HepG2 (cell line): ENCODE data around the gene TMEM187. TPM values are rescaled to one million over a fixed set of nuclear protein-coding genes. Genes with fewer than 3 reads are reported as not detected.

Experiments used
- ATAC-seq: fragments of 200-7000 bp; cut with Tn5 transposase; 3 replicates; pipeline ENCODE4 v1.9.1; 2020; ENCODE audit warnings: mild to moderate bottlenecking, moderate library complexity
- BruUV-seq: library from RNA; stranded (reverse); fragments of 400-500 nt; replicated peaks from 2 replicates; lab custom pipeline; 2021; lab: Mats Ljungman, UMichigan
- CTCF ChIA-PET: fragments of 300-600 bp; formaldehyde crosslinking; extraction: SDS; loops from one replicate; lab custom pipeline; 2021; ENCODE audit warnings: low total read pairs, inconsistent platforms, low intra/inter-chr PET ratio; lab: Yijun Ruan, JAX
- POLR2A ChIA-PET: fragments of 350-600 bp; sonication (Branson Sonifier 250); formaldehyde crosslinking; loops from one replicate; lab custom pipeline; 2020; ENCODE audit warnings: antibody characterized with exemption, inconsistent platforms; lab: Yijun Ruan, JAX
- DNase-seq: peaks from one replicate; pipeline ENCODE4 v3.0.0-alpha.2; 2015; ENCODE audit warnings: low spot score
- FAIRE-seq: peaks from 3 replicates; lab custom pipeline; 2011; peaks lifted over from hg19 to GRCh38; lab: Jason Lieb, UNC
- H2AFZ ChIP-seq: one replicate; pipeline ENCODE4 v1.6.1; 2011; ENCODE audit warnings: low read length, inconsistent platforms
- H3K27ac ChIP-seq: fragments of 300-600 bp; 3 replicates; pipeline ENCODE4 v1.8.0; 2011; ENCODE audit warnings: mixed run types, mild to moderate bottlenecking, mixed read lengths, low read length, inconsistent platforms; ENCODE audit not compliant: insufficient read depth; ENCODE audit errors: extremely low read length
- H3K27me3 ChIP-seq, 2 experiments: fragments of 200-600 bp in 1 of 2; 2 replicates in 1 of 2; 3 replicates in 1 of 2; pipeline versions ENCODE4 v1.6.0 to v1.8.0; 2011; ENCODE audit warnings: low read length in 2 of 2, mild to moderate bottlenecking in 2 of 2, moderate library complexity in 2 of 2, inconsistent platforms in 1 of 2; ENCODE audit not compliant: insufficient read depth in 2 of 2, control insufficient read depth in 1 of 2
- H3K36me3 ChIP-seq, 2 experiments: fragments of 200-600 bp in 1 of 2; replicated peaks in 1 of 2; 2 replicates in 1 of 2; 3 replicates in 1 of 2; pipeline versions ENCODE4 v1.5.1 to v1.8.0; 2011; ENCODE audit warnings: low read length in 2 of 2, inconsistent platforms in 1 of 2; ENCODE audit not compliant: insufficient read depth in 2 of 2, control insufficient read depth in 1 of 2
- H3K4me1 ChIP-seq: 2 replicates; pipeline ENCODE4 v1.5.1; 2012; ENCODE audit warnings: low read length, inconsistent platforms; ENCODE audit not compliant: insufficient read depth
- H3K4me2 ChIP-seq: 2 replicates; pipeline ENCODE4 v1.6.0; 2011; ENCODE audit warnings: low read depth, low read length, inconsistent platforms
- H3K4me3 ChIP-seq, 3 experiments: fragments of 200-600 bp in 1 of 3; sonication (generic), shearing (Covaris generic) in 1 of 3; replicated peaks in 1 of 3; 2 replicates each; pipeline ENCODE4 v1.5.1; 2011 to 2016; ENCODE audit warnings: low read length in 3 of 3, inconsistent platforms in 2 of 3, low read depth in 2 of 3, mild to moderate bottlenecking in 2 of 3, control low read depth in 1 of 3, mixed read lengths in 1 of 3; ENCODE audit not compliant: insufficient read depth in 1 of 3
- H3K79me2 ChIP-seq: one replicate; pipeline ENCODE4 v1.6.1; 2011; ENCODE audit warnings: low read length, inconsistent platforms; ENCODE audit not compliant: insufficient read depth
- H3K9ac ChIP-seq: 2 replicates; pipeline ENCODE4 v1.6.0; 2011; ENCODE audit warnings: mild to moderate bottlenecking, low read depth, low read length, inconsistent platforms; ENCODE audit not compliant: insufficient read depth
- H3K9me3 ChIP-seq: 2 replicates; pipeline ENCODE4 v1.5.1; 2012; ENCODE audit warnings: mild to moderate bottlenecking, low read length
- H4K20me1 ChIP-seq: 2 replicates; pipeline ENCODE4 v1.6.0; 2011; ENCODE audit warnings: inconsistent platforms, mild to moderate bottlenecking, low read length, moderate library complexity; ENCODE audit not compliant: insufficient read depth
- ADNP ChIP-seq: sonication (generic); formaldehyde crosslinking; IDR thresholded peaks from 2 replicates; pipeline ENCODE4 v1.4.0; 2020; ENCODE audit warnings: missing genetic modification reagents
- CREBL2 ChIP-seq: sonication (generic); formaldehyde crosslinking; IDR thresholded peaks from 2 replicates; pipeline ENCODE4 v1.8.1; 2023; ENCODE audit warnings: missing genetic modification reagents, mild to moderate bottlenecking, borderline replicate concordance
- GATA4 ChIP-seq: sonication (generic); IDR thresholded peaks from 2 replicates; pipeline ENCODE4 v1.6.1; 2016; ENCODE audit warnings: antibody characterized with exemption, low read depth, borderline replicate concordance
- HNF4A ChIP-seq: sonication (generic); formaldehyde crosslinking; IDR thresholded peaks from 2 replicates; pipeline ENCODE4 v1.4.0; 2020; ENCODE audit warnings: missing genetic modification reagents
- KLF13 ChIP-seq: sonication (generic); formaldehyde crosslinking; IDR thresholded peaks from 2 replicates; pipeline ENCODE4 v1.4.0; 2020; ENCODE audit warnings: mild to moderate bottlenecking, missing genetic modification reagents
- NFYB ChIP-seq: sonication (generic); formaldehyde crosslinking; IDR thresholded peaks from 2 replicates; pipeline ENCODE4 v1.4.0; 2020; ENCODE audit warnings: missing genetic modification reagents
- POGK ChIP-seq: sonication (generic); formaldehyde crosslinking; conservative IDR thresholded peaks from 2 replicates; pipeline ENCODE4 v1.8.0; 2022; ENCODE audit warnings: mild to moderate bottlenecking, moderate library complexity, missing genetic modification reagents
- PRMT3 ChIP-seq: sonication (generic); formaldehyde crosslinking; IDR thresholded peaks from 2 replicates; pipeline ENCODE4 v1.8.1; 2022; ENCODE audit warnings: low read depth, mild to moderate bottlenecking, moderate library complexity, missing genetic modification reagents, borderline replicate concordance
- SNRNP70 ChIP-seq: fragments of 200-400 bp; formaldehyde crosslinking; IDR thresholded peaks from 2 replicates; pipeline ENCODE4 v1.6.1; 2017; ENCODE audit warnings: mild to moderate bottlenecking, low read depth, low read length, moderate library complexity
- SP5 ChIP-seq: IDR thresholded peaks from 2 replicates; pipeline ENCODE4 v1.6.1; 2016; ENCODE audit warnings: low read depth, borderline replicate concordance
- ZBTB4 ChIP-seq: sonication (generic); formaldehyde crosslinking; IDR thresholded peaks from 2 replicates; pipeline ENCODE4 v1.4.0; 2020; ENCODE audit warnings: missing genetic modification reagents, mild to moderate bottlenecking, borderline replicate concordance
- ZFP1 ChIP-seq: IDR thresholded peaks from 2 replicates; pipeline ENCODE4 v1.6.1; 2016
- ZNF30 ChIP-seq: sonication (generic); formaldehyde crosslinking; IDR thresholded peaks from 2 replicates; pipeline ENCODE4 v1.5.0; 2020; ENCODE audit warnings: mild to moderate bottlenecking, missing genetic modification reagents
- whole genome bisulfite sequencing: methylation state at CpG from one replicate; pipeline ENCODE4 v1.1.6; 2017; ENCODE audit warnings: low lambda C conversion rate; 5-methylcytosine and 5-hydroxymethylcytosine counted together
- in situ Hi-C: cut with HindIII; loops from 2 replicates; pipeline ENCODE4 v1.10.0; 2017; ENCODE audit warnings: low pct_unique_long_range_greater_than_20kb; ENCODE audit not compliant: extremely low pct_ligation_motif_present
- intact Hi-C: fragments of 100-400 bp; cut with micrococcal nuclease; formaldehyde crosslinking; loops from one replicate; pipeline ENCODE4 v1.10.0; 2022; ENCODE audit not compliant: unreplicated experiment
- polyA plus RNA-seq, 8 experiments: library from polyadenylated mRNA; depleted of rRNA in 3 of 8; stranded (reverse) in 7 of 8; unstranded in 1 of 8; fragments of >200 nt; fragmentation: Illumina TruSeq in 4 of 8; extraction: Trizol in 4 of 8; gene quantifications; 2 replicates each; pipeline versions ENCODE4 v1.2.1 to v1.2.3, GENCODE V29; 2011 to 2016; ENCODE audit warnings: low read depth in 4 of 8, missing spikeins in 1 of 8, mixed read lengths in 1 of 8; ENCODE audit not compliant: insufficient read depth in 1 of 8
- total RNA-seq, 5 experiments: library from RNA; depleted of rRNA; stranded (reverse); fragments of >200 nt; fragmentation: Illumina TruSeq; extraction: Trizol; gene quantifications; 2 replicates each; pipeline ENCODE4 v1.2.3, GENCODE V29; 2016; ENCODE audit warnings: low read depth in 1 of 5
- TF ChIP-seq, protein P1 (sequence below): sonication (generic); formaldehyde crosslinking; IDR thresholded peaks from 2 replicates; pipeline ENCODE4 v1.9.0; 2021; ENCODE audit warnings: missing genetic modification reagents, mild to moderate bottlenecking, borderline replicate concordance

Gene TMEM187
- total and polyA plus RNA-seq, 2 of the 13 experiments (the other 11 are each of a cell fraction or from before 2014, with no cell fraction given): 2.2 to 6.2 TPM

GRCh38 chrX:153974003-153974725 lies 1.6 kb downstream of the TMEM187 start (continued):
- TF ChIP-seq, protein P1, sequence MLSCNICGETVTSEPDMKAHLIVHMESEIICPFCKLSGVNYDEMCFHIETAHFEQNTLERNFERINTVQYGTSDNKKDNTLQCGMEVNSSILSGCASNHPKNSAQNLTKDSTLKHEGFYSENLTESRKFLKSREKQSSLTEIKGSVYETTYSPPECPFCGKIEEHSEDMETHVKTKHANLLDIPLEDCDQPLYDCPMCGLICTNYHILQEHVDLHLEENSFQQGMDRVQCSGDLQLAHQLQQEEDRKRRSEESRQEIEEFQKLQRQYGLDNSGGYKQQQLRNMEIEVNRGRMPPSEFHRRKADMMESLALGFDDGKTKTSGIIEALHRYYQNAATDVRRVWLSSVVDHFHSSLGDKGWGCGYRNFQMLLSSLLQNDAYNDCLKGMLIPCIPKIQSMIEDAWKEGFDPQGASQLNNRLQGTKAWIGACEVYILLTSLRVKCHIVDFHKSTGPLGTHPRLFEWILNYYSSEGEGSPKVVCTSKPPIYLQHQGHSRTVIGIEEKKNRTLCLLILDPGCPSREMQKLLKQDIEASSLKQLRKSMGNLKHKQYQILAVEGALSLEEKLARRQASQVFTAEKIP (CRISPR knock-in tag): no peak

DNA sequence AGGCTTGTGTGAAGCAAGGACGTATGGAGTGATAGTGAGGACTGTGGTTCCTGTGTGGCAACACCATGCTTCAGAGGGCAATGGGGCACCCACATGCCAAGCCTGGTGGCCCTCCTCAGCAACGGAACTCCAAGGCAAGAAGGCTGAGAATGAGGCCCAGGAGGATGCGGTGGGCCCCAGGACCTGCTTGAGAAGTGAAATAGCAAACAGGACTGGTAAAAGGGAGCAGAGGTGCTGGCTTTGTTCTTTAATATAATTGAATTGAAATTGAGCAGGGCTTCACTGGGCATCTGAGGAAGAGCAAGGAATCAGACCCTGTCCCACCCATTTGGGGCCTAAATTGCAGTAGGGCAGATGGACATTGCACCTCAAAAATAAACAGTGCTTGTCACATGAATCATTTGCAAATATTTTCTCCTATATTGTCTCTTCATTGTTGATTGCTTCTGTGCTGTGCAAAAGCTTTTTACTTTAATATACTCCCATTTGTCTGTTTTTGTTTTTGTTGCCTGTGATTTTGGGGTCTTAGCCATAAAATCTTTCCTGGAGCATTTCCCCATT lies 2.3 kb downstream of the TMEM187 start:
- peak overlapping the region; percentile 95 for H3K27ac ChIP-seq
- POLR2A ChIA-PET: interaction anchor here (1.2 to 6.3 kb wide), 3 partner anchors 10 to 39 kb away, joined by 4 to 54 read pairs (median 5); no protein-coding TSS in a partner anchor
- peak; percentile 2; the same call in 1 of the 3 replicates for ATAC-seq
- TF ChIP-seq KLF13 (no peak), CREBL2 (CRISPR knock-in tag) (no peak), SNRNP70 (no peak), NFYB (CRISPR knock-in tag) (no peak), PRMT3 (CRISPR knock-in tag) (no peak), POGK (CRISPR knock-in tag) (no peak), SP5 (CRISPR knock-in tag) (0 out of 2 replicates have a peak, but pooled peaks have one; percentile 53), GATA4 (no peak), HNF4A (CRISPR knock-in tag) (peak; percentile 74), ADNP (CRISPR knock-in tag) (no peak), ZNF30 (CRISPR knock-in tag) (no peak), ZBTB4 (CRISPR knock-in tag) (no peak), ZFP1 (CRISPR knock-in tag) (no peak)

More for the DNA sequence above, 2.3 kb downstream of the TMEM187 start:
- FAIRE-seq: peak; percentile 97
- Histone ChIP-seq H3K4me1 (peaks cover 26% of the 10 kb centered on the region), H3K9ac (peak overlapping the region; percentile 49; the same call in 1 of the 2 replicates), H3K79me2 (peaks cover 19% of the 10 kb centered on the region), H3K36me3 (no peaks in the 10 kb centered on the region), H3K4me3 (peak overlapping the region in 1 of 3 experiments; percentile 90; a peak in 2 of 6 replicates), H2AFZ (no peak overlapping the region), H3K9me3 (no peaks in the 10 kb centered on the region), H3K27me3 (no peaks in the 10 kb centered on the region; a peak in 1 of 5 replicates), H3K4me2 (peak overlapping the region; percentile 80), H4K20me1 (peaks cover under 1% of the 10 kb centered on the region; the same call in 1 of the 2 replicates)
- CTCF ChIA-PET: no interaction called here
- no TSS peak for BruUV-seq
- 44% methylated on average over 1 of the region's 3 CpGs for WGBS
- in situ Hi-C loops: loop anchor here (5.0 kb wide), 1 partner anchor 37 kb away; no protein-coding TSS in a partner anchor
- intact Hi-C loops: no loop called here
- DNase-seq: peak; percentile 67
